Choroid plexus epithelial cell (primary cell): Measurements from ENCODE around the gene PDE6B.

ENCODE experiments used
- DNase-seq: peaks from one replicate; pipeline ENCODE4 v3.0.0-alpha.2; 2010; ENCODE audit warnings: low read depth
- H3K4me3 ChIP-seq: 2 replicates; pipeline ENCODE4 v1.5.1; 2011; ENCODE audit warnings: low read depth, mild to moderate bottlenecking, control low read depth, low read length, moderate library complexity
- CTCF ChIP-seq: conservative IDR thresholded peaks from 2 replicates; pipeline ENCODE4 v1.5.1; 2011; ENCODE audit warnings: low read depth, mild to moderate bottlenecking, control low read depth, inconsistent platforms, low read length, moderate library complexity

The PDE6B gene

DNA sequence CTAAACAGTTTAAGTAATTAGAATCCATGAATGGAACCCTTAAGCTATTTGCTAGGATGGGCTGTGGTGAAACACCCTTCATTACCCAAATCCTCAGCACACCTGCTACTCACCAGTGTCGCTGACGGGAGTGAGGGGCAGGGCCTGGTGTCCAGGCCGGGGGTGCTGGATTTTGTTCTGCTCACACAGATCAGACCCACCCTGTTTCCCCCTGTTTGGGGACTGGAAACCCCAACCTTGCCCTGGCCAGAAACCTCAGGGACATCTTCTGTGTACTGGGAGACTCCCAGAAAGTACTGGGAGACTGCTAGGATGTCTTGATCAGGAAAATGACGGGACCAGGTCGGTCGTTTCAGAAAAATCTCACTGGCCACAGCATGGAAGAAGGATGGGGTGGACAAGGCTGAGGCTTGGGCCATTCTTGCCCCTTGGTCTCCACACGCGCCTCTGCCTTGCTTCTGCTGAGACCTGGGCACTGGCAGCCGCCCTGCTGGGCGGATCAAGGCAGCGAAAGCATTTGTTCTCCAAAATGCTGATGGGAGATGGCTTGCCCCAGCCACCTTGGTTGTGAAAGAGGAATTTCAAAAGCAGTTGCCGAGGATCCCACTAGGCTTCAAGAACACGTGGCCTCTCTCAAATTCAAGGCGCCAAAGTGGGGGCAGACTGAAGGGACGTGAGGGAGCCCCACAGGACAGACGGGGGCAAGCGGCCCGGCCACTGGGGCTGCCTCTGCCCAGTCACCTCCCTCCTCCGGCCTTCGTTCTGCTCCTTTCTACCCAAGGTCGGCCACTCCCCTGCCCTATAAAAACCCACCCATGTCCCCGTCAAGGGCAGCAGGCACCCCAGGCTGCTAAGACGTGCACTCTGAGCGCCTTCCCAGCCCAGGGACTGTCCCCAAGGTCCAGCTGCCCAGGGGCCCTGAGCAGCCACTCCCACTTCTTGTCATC is 23.5 kb upstream of the PDE6B start:
- no peak for DNase-seq
- H3K4me3 ChIP-seq: no peak overlapping the region
- TF ChIP-seq CTCF: no peak

DNA sequence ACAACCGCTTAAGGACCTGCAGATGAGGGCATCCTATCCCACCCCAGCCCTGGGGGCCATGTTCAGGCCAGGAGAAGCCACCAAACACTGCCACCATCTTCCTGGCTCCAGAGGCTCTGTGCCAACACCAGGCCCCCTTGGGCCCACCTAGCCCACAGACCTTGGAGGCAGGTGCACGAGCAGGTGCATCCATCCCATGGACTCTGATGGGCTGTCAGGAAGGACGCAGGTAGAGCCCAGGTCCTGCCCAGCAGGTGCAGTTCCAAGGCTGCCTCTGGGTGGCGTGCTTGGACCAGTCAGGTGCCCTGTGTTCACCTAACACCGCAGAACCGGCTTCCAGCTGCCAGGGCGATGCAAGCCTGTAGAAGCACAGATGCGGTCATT is 22.8 kb upstream of the PDE6B start:
- H3K4me3 ChIP-seq: no peak overlapping the region
- DNase-seq: peak; percentile 16
- peak; percentile 50 for TF ChIP-seq CTCF

GRCh38 chr4:604131-604530 is 21.2 kb upstream of the PDE6B start:
- TF ChIP-seq CTCF: no peak
- no peak overlapping the region for H3K4me3 ChIP-seq
- DNase-seq: no peak

DNA sequence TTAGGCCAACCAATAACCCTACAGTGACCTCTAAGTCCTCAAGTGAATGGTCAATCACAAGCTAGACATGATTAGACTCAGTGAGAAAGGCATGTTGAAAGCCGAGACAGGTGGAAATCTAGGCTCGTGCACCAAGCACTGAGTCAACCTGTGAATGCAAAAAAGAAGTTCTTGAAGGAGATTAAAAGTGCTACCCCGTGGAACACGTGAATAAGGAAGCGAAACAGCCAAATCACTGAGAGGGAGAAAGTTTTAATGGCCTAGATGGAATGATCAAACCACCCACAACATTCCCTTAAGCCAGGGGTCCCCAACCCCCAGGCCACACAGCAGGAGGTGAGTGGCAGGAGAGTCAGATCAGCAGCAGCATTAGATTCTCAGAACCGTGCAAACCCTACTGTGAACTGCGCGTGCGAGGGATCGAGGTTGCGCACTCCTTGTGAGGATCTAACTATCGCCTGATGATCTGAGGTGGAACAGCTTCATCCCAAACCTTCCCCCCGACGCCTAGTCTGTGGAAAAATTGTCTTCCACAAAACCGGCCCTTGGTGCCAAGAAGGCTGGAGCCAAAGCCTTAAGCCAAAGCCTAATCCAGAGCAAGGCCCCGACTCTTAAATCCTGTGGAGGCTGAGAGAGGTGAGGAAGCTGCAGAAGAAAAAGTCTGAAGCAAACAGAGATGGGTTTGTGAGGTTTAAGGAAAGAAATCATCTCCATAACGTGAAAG is 19.5 kb upstream of the PDE6B start:
- H3K4me3 ChIP-seq: no peak overlapping the region
- no peak for DNase-seq
- TF ChIP-seq CTCF: no peak

GRCh38 chr4:608236-608635 is 17.1 kb upstream of the PDE6B start:
- no peak for TF ChIP-seq CTCF
- H3K4me3 ChIP-seq: no peak overlapping the region
- DNase-seq: no peak

- no peak for TF ChIP-seq CTCF
Observed at GRCh38 chr4:609400-610050, 15.8 kb upstream of the PDE6B start.

More at GRCh38 chr4:609400-610050, 15.8 kb upstream of the PDE6B start:
- peak; percentile 7 for DNase-seq
- H3K4me3 ChIP-seq: no peak overlapping the region
